Naive thymus-derived CD4-positive, alpha-beta T cell (primary cell): ENCODE data around the gene SYT8. TPM values are rescaled to one million over a fixed set of nuclear protein-coding genes. Genes with fewer than 3 reads are reported as not detected.

Source experiments
- ATAC-seq: fragments of 150-1000 bp; cut with Tn5 transposase; 2 replicates; pipeline ENCODE4 v1.10.0; 2021; ENCODE audit warnings: mild to moderate bottlenecking, moderate library complexity
- CTCF ChIA-PET: fragments of 350-600 bp; sonication (Branson Sonifier 250); formaldehyde crosslinking; loops from one replicate; lab custom pipeline; 2021; ENCODE audit warnings: antibody characterized with exemption; lab: Charles Lee
- POLR2A ChIA-PET: fragments of 350-600 bp; sonication (Branson Sonifier 250); formaldehyde crosslinking; loops from one replicate; lab custom pipeline; 2021; ENCODE audit warnings: antibody characterized with exemption, inconsistent platforms; lab: Charles Lee
- DNase-seq, 9 donors: peaks; one replicate each; pipeline versions ENCODE4 v3.0.0 to v3.0.0-alpha.2; 2020 to 2022; ENCODE audit warnings: mixed read lengths in 1 of 9
- H3K27ac ChIP-seq: one replicate; pipeline ENCODE4 v1.7.0; 2013; ENCODE audit warnings: mild to moderate bottlenecking, low read depth, low read length, moderate library complexity
- H3K27me3 ChIP-seq, 2 donors: one replicate each; pipeline ENCODE4 v1.7.0; 2013; ENCODE audit warnings: low read length in 2 of 2, mild to moderate bottlenecking in 2 of 2, moderate library complexity in 2 of 2; ENCODE audit not compliant: control insufficient read depth in 2 of 2, insufficient read depth in 2 of 2
- H3K36me3 ChIP-seq, 3 experiments: 1 replicate in 2 of 3; 2 replicates in 1 of 3; pipeline ENCODE4 v1.7.0; 2013; ENCODE audit warnings: low read length in 3 of 3, mild to moderate bottlenecking in 3 of 3, moderate library complexity in 1 of 3; ENCODE audit not compliant: insufficient read depth in 3 of 3, control insufficient read depth in 2 of 3
- H3K4me1 ChIP-seq, 2 donors: one replicate each; pipeline ENCODE4 v1.7.0; 2013; ENCODE audit warnings: low read length in 2 of 2, mild to moderate bottlenecking in 2 of 2, moderate library complexity in 1 of 2; ENCODE audit not compliant: control insufficient read depth in 2 of 2, insufficient read depth in 2 of 2
- H3K4me3 ChIP-seq: 2 replicates; pipeline ENCODE4 v1.7.0; 2013; ENCODE audit warnings: mild to moderate bottlenecking, low read length
- H3K9me3 ChIP-seq, 3 experiments: 1 replicate in 2 of 3; 2 replicates in 1 of 3; pipeline ENCODE4 v1.7.0; 2013; ENCODE audit warnings: low read length in 3 of 3; ENCODE audit not compliant: control insufficient read depth in 2 of 3
- H3K27ac Mint-ChIP-seq, 9 donors: one replicate each; pipeline ENCODE4 v1.8.0; 2020 to 2022; ENCODE audit warnings: mixed read lengths in 9 of 9, mild to moderate bottlenecking in 8 of 9, moderate library complexity in 5 of 9, inconsistent platforms in 2 of 9
- H3K27me3 Mint-ChIP-seq, 5 donors: one replicate each; pipeline ENCODE4 v1.8.0; 2021 to 2022; ENCODE audit warnings: mixed read lengths in 5 of 5, mild to moderate bottlenecking in 1 of 5
- H3K36me3 Mint-ChIP-seq, 5 donors: one replicate each; pipeline ENCODE4 v1.8.0; 2020 to 2022; ENCODE audit warnings: mixed read lengths in 5 of 5, mild to moderate bottlenecking in 3 of 5, inconsistent platforms in 1 of 5
- H3K4me1 Mint-ChIP-seq, 7 donors: one replicate each; pipeline ENCODE4 v1.8.0; 2020 to 2022; ENCODE audit warnings: mixed read lengths in 7 of 7, mild to moderate bottlenecking in 3 of 7, inconsistent platforms in 1 of 7
- H3K4me3 Mint-ChIP-seq, 10 donors: one replicate each; pipeline ENCODE4 v1.8.0; 2020 to 2022; ENCODE audit warnings: mild to moderate bottlenecking in 10 of 10, mixed read lengths in 10 of 10, moderate library complexity in 6 of 10, inconsistent platforms in 2 of 10
- H3K9me3 Mint-ChIP-seq, 11 donors: one replicate each; pipeline ENCODE4 v1.8.0; 2020 to 2022; ENCODE audit warnings: mixed read lengths in 11 of 11, mild to moderate bottlenecking in 4 of 11, inconsistent platforms in 1 of 11, moderate library complexity in 1 of 11
- intact Hi-C, 2 donors: fragments of 100-400 bp; cut with micrococcal nuclease; formaldehyde crosslinking; loops; one replicate each; pipeline ENCODE4 v1.15.1; 2023
- polyA plus RNA-seq, 2 donors: library from polyadenylated mRNA; unstranded; fragments of 300-500 nt; fragmentation: Illumina TruSeq; gene quantifications; one replicate each; pipeline ENCODE4 v1.2.3, GENCODE V29; 2021
- total RNA-seq, 6 experiments: library from RNA in 5 of 6; stranded (reverse) in 5 of 6; gene quantifications; 1 replicate in 5 of 6; 2 replicates in 1 of 6; pipeline ENCODE4 v1.2.3 and lab custom pipeline; 2021 to 2026

SYT8 gene
- total and polyA plus RNA-seq, 7 experiments from 2014 or later = not detected

GRCh38 chr11:1847006-1847735 lies 12.4 kb downstream of the SYT8 start:
- POLR2A ChIA-PET = interaction anchor here (0.7 to 1.6 kb wide), 7 partner anchors 9 to 100 kb away, joined by 3 to 6 read pairs (median 4); partner anchors contain the start of gene MRPL23

GRCh38 chr11:1847926-1848639 lies 13.3 kb downstream of the SYT8 start:
- no peak overlapping the region for H3K4me3 ChIP-seq
- POLR2A ChIA-PET = interaction anchor here (0.7 to 1.6 kb wide), 9 partner anchors 8 to 100 kb away, joined by 3 to 6 read pairs (median 4); partner anchors contain the start of gene MRPL23
- peaks cover 72 to 84% of the 10 kb centered on the region in 2 donors for H3K4me1 ChIP-seq
- CTCF ChIA-PET = interaction anchor here (0.7 to 1.4 kb wide), 7 partner anchors 10 to 303 kb away, joined by 3 to 5 read pairs (median 4); partner anchors contain the start of gene TNNI2
- ATAC-seq (no peak), DNase-seq (no peak)
- no peaks in the 10 kb centered on the region for H3K9me3 ChIP-seq
- peaks cover 0 to 10% (median 0%) of the 10 kb centered on the region in 5 donors for H3K27me3 Mint-ChIP-seq
- H3K36me3 ChIP-seq = peaks cover 0 to 1% (median 0%) of the 10 kb centered on the region in 3 experiments
- peaks cover 53 to 97% (median 77%) of the 10 kb centered on the region in 7 donors for H3K4me1 Mint-ChIP-seq
- H3K9me3 Mint-ChIP-seq = no peaks in the 10 kb centered on the region
- no peaks in the 10 kb centered on the region for H3K27me3 ChIP-seq
- H3K27ac ChIP-seq = no peak overlapping the region
- H3K4me3 Mint-ChIP-seq = peak overlapping the region in 4 of 10 donors; percentile 19 to 33 (median 28)
- peaks cover 0 to 4% (median 0%) of the 10 kb centered on the region in 5 donors for H3K36me3 Mint-ChIP-seq
- intact Hi-C loops = no loop called here
- H3K27ac Mint-ChIP-seq = peak overlapping the region; percentile 48 to 99 (median 77)

More at GRCh38 chr11:1847006-1847735, 12.4 kb downstream of the SYT8 start:
- Histone ChIP-seq H3K4me3 (no peak overlapping the region), H3K36me3 (no peaks in the 10 kb centered on the region), H3K4me1 (peaks cover 67 to 78% of the 10 kb centered on the region in 2 donors), H3K27me3 (no peaks in the 10 kb centered on the region), H3K27ac (no peak overlapping the region), H3K9me3 (no peaks in the 10 kb centered on the region)
- ATAC-seq (no peak), DNase-seq (no peak)
- intact Hi-C loops = no loop called here
- peaks cover 49 to 91% (median 72%) of the 10 kb centered on the region in 7 donors for H3K4me1 Mint-ChIP-seq
- peak overlapping the region in 7 of 9 donors; percentile 36 to 97 (median 78) for H3K27ac Mint-ChIP-seq
- H3K36me3 Mint-ChIP-seq = no peaks in the 10 kb centered on the region
- peaks cover 0 to 9% (median 0%) of the 10 kb centered on the region in 5 donors for H3K27me3 Mint-ChIP-seq
- peak overlapping the region in 3 of 10 donors; percentile 19 to 38 (median 31) for H3K4me3 Mint-ChIP-seq
- H3K9me3 Mint-ChIP-seq = no peaks in the 10 kb centered on the region
- CTCF ChIA-PET = interaction anchor here (0.7 to 1.4 kb wide), 5 partner anchors 9 to 304 kb away, joined by 3 to 5 read pairs (median 5); partner anchors contain the start of gene TNNI2

GRCh38 chr11:1848640-1849430 lies 14.0 kb downstream of the SYT8 start:
- intact Hi-C loops = no loop called here
- no peak for DNase-seq
- ATAC-seq = no peak
- peaks cover 69 to 79% of the 10 kb centered on the region in 2 donors for H3K4me1 ChIP-seq
- Mint-ChIP-seq H3K27ac (peak overlapping the region; percentile 62 to 99 (median 94)), H3K4me3 (peak overlapping the region in 8 of 10 donors; percentile 25 to 100 (median 42)), H3K27me3 (peaks cover 0 to 10% (median 0%) of the 10 kb centered on the region in 5 donors), H3K36me3 (peaks cover 0 to 8% (median 0%) of the 10 kb centered on the region in 5 donors), H3K9me3 (no peaks in the 10 kb centered on the region), H3K4me1 (peaks cover 48 to 92% (median 72%) of the 10 kb centered on the region in 7 donors)
- CTCF ChIA-PET = interaction anchor here (0.9 to 1.4 kb wide), 5 partner anchors 10 to 155 kb away, joined by 3 to 5 read pairs (median 4); partner anchors contain the start of gene TNNI2
- no peaks in the 10 kb centered on the region for H3K9me3 ChIP-seq
- H3K27me3 ChIP-seq = no peaks in the 10 kb centered on the region
- H3K4me3 ChIP-seq = no peak overlapping the region
- H3K36me3 ChIP-seq = peaks cover 0 to 9% (median 0%) of the 10 kb centered on the region in 3 experiments
- H3K27ac ChIP-seq = no peak overlapping the region
- POLR2A ChIA-PET = interaction anchor here (0.8 to 5.3 kb wide), 5 partner anchors 28 to 99 kb away, joined by 3 to 37 read pairs (median 4); partner anchors contain the start of gene MRPL23

DNA sequence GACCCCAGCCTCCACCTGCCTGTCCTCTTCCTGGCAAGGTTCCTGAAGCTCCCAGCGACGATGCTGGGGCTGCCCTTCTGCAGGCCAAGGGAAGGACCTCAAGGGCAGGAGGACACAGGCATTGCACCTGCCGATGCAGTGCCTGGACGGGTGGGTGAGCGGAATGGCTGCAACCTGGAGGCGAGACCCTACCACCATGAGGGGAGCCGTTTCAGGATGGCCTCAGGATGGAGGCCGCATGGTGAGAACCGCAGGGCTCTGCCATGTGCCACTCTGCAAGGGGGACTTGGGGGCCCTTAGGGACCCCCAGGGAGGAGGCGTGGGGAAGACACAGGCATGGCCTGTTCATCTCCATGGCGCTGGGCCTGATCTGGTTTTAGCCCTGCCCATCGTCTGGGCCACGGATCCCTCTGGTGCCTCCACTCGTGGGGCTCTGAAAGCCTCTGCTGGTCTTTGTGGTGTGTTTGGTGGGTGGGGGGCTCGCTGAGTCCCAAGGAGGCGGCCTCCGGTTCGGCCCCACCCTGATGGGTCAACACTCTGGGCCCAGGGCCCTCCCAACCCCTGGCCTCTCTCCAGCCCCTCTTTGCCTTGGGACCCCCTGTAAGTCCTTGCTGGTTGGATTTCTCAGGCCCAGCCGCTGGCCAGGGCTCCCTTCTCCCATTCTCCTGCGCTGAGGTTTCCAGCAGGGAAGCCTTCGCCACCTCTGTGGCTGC lies 16.8 kb downstream of the SYT8 start:
- Mint-ChIP-seq H3K27ac (peak overlapping the region; percentile 94 to 99 (median 97)), H3K9me3 (no peaks in the 10 kb centered on the region), H3K27me3 (peaks cover 0 to 8% (median 0%) of the 10 kb centered on the region in 5 donors), H3K4me1 (peaks cover 31 to 77% (median 55%) of the 10 kb centered on the region in 7 donors), H3K36me3 (peaks cover 0 to 13% (median 0%) of the 10 kb centered on the region in 5 donors), H3K4me3 (peak overlapping the region; percentile 80 to 100 (median 96))
- peaks cover 0 to 10% (median 0%) of the 10 kb centered on the region in 3 experiments for H3K36me3 ChIP-seq
- ChIA-PET POLR2A (interaction anchor here (0.7 to 7.1 kb wide), 17 partner anchors 8 to 99 kb away, joined by 3 to 91 read pairs (median 6); partner anchors contain the start of genes MRPL23, PRR33 and TNNI2), CTCF (interaction anchor here (0.7 to 2.3 kb wide), 10 partner anchors 13 to 343 kb away, joined by 3 to 12 read pairs (median 4); partner anchors contain the start of genes PRR33 and TNNI2)
- H3K9me3 ChIP-seq = no peaks in the 10 kb centered on the region
- H3K27me3 ChIP-seq = no peaks in the 10 kb centered on the region
- peak overlapping the region; percentile 80 for H3K27ac ChIP-seq
- no peak for DNase-seq
- ATAC-seq = no peak
- peaks cover 66% of the 10 kb centered on the region in 2 donors for H3K4me1 ChIP-seq
- H3K4me3 ChIP-seq = peak overlapping the region; percentile 94
- intact Hi-C loops = loop anchor here (1.0 to 10.0 kb wide), 8 partner anchors 13 to 1043 kb away; partner anchors contain the start of genes CTSD (in 2 of the 2), TNNT3 (in 2 of the 2), DUSP8 (in 1 of the 2) and TNNI2 (in 1 of the 2)

DNA sequence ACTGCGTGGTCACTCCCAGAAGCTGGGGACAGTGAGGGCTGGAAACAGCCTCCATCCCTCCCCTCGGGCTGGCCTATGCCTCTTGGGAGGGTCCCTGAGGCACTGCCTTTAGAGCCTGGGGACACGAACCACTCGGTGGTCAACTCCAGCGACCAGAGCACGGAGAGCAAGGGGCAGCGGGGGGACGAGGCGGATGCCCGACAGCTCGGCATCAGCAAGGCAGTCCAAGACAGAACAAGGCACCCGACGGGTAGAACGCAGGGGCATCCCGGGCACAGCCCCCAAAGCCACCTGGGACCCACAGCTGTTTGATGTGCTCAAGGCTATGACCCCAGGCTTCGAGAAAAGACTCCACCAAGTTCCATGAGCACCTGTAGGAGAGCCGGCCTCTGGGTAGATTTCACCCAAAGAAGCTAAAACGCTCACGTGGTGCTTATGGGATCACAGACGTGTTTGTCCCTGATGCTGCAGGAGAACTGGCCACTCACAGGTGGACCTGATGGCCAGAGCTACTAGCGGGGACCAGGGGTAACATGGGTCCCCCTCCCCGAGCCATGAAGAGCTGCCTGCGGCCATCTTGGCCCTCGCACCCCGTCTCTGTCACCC lies 17.6 kb downstream of the SYT8 start:
- DNase-seq (no peak), ATAC-seq (no peak)
- Histone ChIP-seq H3K36me3 (peaks cover 0 to 16% (median 0%) of the 10 kb centered on the region in 3 experiments), H3K4me3 (peak overlapping the region; percentile 94), H3K9me3 (no peaks in the 10 kb centered on the region), H3K27me3 (no peaks in the 10 kb centered on the region), H3K27ac (peak overlapping the region; percentile 80), H3K4me1 (peaks cover 63 to 66% of the 10 kb centered on the region in 2 donors)
- peaks cover 0 to 5% (median 0%) of the 10 kb centered on the region in 5 donors for H3K27me3 Mint-ChIP-seq
- H3K4me3 Mint-ChIP-seq = peak overlapping the region; percentile 91 to 100 (median 97)
- H3K4me1 Mint-ChIP-seq = peaks cover 31 to 75% (median 51%) of the 10 kb centered on the region in 7 donors
- ChIA-PET CTCF (interaction anchor here (0.7 to 2.3 kb wide), 7 partner anchors 11 to 342 kb away, joined by 3 to 11 read pairs (median 6); partner anchors contain the start of gene TNNI2), POLR2A (interaction anchor here (0.7 to 7.1 kb wide), 11 partner anchors 9 to 96 kb away, joined by 3 to 91 read pairs (median 6); partner anchors contain the start of genes MRPL23, PRR33 and TNNI2)
- no peaks in the 10 kb centered on the region for H3K9me3 Mint-ChIP-seq
- H3K36me3 Mint-ChIP-seq = peaks cover 0 to 13% (median 0%) of the 10 kb centered on the region in 5 donors
- intact Hi-C loops = loop anchor here (1.0 to 10.0 kb wide), 7 partner anchors 14 to 1042 kb away; partner anchors contain the start of genes CTSD (in 2 of the 2), TNNT3 (in 2 of the 2), DUSP8 (in 1 of the 2) and TNNI2 (in 1 of the 2)
- H3K27ac Mint-ChIP-seq = peak overlapping the region; percentile 94 to 99 (median 97)
